Vagina (tissue), 2 donors: ENCODE data around the gene COBL.

Source experiments
- POLR2A ChIP-seq, 2 donors: fragments of 450-650 bp; IDR thresholded peaks; one replicate each; pipeline ENCODE4 v1.6.1; 2017; ENCODE audit warnings: antibody characterized with exemption in 2 of 2, mild to moderate bottlenecking in 2 of 2, moderate library complexity in 2 of 2
- TF ChIP-seq, protein P1 (sequence below), 3 experiments: fragments of 450-650 bp in 2 of 3; fragments of 200-600 bp in 1 of 3; sonication (generic) in 1 of 3; IDR thresholded peaks; one replicate each; pipeline ENCODE4 v1.5.1; 2017 to 2019; ENCODE audit warnings: antibody characterized with exemption in 3 of 3, mild to moderate bottlenecking in 2 of 3, moderate library complexity in 2 of 3

DNA sequence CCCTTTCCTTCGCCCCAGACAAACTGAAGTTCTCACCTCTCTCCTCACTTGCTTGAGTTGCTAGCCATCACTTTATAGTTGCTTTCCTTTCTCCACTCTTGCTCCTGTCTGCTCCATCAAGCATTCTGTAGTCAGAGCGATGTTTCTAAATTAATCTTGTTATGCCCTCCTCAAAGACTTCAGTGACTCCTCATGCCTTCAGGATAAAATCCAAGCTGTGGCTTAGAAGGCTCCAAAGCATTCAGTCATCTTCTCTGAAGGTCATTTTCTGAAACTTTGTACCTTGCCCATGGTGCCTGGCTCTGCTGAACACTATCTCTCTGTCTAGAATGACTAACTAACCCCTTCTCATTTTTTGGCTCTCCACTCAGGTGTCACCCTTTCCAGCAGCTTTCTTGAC is 311.5 kb downstream of the COBL start:
- TF ChIP-seq, protein P1, sequence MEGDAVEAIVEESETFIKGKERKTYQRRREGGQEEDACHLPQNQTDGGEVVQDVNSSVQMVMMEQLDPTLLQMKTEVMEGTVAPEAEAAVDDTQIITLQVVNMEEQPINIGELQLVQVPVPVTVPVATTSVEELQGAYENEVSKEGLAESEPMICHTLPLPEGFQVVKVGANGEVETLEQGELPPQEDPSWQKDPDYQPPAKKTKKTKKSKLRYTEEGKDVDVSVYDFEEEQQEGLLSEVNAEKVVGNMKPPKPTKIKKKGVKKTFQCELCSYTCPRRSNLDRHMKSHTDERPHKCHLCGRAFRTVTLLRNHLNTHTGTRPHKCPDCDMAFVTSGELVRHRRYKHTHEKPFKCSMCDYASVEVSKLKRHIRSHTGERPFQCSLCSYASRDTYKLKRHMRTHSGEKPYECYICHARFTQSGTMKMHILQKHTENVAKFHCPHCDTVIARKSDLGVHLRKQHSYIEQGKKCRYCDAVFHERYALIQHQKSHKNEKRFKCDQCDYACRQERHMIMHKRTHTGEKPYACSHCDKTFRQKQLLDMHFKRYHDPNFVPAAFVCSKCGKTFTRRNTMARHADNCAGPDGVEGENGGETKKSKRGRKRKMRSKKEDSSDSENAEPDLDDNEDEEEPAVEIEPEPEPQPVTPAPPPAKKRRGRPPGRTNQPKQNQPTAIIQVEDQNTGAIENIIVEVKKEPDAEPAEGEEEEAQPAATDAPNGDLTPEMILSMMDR (IDR thresholded peaks at IDR 0.05), result no peak
- no peak for TF ChIP-seq POLR2A (IDR thresholded peaks at IDR 0.05)
